Measurements from ENCODE around the gene PATJ.
"Not testable (repeated sequence)": the region's sequence is repeated elsewhere in the genome, so short reads cannot be mapped to it uniquely, and the experiment has no call there.

PATJ gene

DNA sequence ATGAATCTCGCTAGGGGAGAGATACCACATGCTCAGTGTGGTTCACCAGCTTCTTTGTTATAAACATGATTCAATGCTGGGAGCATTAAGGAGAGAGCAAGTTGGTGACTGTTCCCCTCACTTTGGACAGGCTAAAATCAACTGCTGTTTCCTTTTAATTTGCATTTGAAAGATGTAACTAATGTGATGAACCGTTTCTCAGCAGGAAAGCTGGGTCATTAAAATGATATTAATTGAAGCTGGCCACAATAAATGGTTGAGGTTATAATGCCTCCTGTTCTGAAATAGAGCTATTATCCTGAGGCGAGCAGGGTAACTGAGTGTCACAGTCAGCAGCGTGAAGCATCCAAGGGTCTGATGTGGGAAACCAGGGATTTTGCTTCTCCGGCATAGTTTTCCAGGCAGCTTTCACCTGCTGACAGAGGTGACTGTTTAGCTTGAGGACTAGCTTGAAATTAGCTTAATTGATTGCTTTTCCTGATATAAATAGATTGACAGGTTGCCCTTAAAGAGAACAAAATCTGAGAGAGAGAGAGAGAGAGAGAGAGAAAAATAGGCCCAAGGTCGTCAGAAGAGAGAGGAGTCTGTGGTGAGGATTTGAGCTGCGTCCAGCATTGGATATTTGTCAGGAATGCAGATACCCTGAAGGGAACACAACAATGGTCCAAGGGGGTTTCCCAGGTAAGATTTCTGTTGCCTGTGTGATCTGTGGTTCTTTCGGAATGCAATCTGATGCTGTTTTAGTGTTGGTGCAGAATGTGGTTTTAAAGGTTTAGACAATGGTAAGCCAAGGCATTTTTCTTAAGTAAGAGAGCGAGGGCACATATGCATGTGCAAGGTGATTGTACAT is 209.7 kb downstream of the PATJ start:
- no peak for DNase-seq

DNA sequence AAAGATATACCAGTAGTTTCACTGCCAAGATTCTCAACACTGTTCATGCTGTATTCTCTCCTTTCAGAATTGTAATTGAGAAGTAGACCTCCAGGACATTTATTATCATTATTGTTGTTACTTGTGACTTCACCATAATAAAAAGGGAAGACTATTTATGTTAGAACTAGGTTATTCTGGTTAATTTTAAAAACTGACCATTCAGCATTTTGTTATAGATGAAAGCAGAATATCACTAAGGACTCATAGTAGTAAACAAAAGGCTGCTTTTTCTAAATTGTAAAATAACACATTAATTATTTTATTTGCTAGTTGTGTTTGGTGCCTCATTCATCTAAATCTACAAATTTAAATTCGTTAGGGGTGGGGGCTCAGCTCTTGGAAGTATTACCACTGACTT is 210.4 kb downstream of the PATJ start:
- no peak for DNase-seq

DNA sequence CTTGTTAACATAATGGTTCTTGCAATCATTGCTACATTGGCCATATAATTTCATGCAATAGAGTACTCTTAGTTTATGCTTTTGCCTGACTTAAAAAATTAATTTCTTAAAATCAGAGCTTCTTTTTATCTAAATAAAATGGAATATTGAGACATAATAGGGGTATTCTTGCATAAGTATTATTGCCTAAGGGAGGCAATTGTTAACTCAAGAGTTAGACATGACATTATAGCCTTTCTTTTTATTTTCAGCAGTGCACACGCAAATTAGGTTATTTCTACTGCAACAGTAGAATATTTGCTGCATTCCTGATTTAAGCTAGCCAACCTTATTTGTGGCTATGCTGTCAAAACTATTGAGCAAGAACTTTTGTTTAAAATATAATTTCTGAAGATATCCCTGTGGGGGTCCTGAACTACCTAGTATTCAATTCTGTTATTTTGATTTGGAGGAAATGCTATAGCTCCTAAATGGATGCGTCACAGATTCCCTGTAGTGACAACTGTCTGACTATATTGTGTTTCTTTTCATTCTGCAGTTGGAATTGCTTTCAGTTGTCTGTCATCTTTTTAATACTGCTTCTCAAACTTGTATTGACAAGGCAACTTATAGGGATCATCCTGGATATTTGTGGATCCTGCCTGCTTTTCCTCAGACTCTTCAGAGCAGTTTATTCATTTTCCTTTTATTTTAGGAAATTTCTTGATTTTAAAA is 211.0 kb downstream of the PATJ start:
- DNase-seq: no peak

DNA sequence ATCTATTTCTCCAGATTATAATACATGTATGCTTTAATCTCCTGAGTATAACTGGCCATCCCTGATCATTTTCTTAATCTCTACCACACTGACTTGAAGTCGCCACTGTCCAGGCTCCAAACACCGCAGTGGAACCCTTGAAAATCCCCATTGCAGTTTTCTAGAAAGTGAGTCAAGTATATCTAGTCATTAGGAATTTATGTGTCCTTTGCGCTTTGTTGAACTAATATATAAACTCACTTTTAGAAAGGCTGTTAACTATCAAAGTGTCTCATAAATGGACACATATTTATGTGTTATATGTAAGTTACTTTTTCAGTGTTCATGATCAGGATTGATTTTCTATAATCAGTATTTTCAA is 211.5 kb downstream of the PATJ start:
- no peak for DNase-seq

DNA sequence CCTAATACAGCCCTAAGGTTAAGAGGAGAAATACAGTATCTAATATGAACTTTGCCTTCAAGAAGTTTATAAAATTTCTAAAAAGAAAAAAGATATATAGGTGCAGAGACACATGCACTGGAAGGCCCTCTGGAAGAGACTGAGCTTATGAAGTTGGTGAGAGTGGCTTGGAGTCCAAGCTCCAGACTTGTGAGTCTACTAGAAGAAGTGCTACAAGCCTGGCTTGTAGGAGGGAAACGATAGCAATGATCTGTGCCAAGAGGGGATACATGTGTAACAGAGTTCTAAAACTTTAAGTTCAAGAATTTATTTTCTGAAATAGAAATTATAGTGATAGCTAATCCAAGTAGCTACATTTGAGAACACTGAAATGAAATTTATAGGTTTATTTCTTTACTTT is 213.0 kb downstream of the PATJ start:
- DNase-seq: no peak

DNA sequence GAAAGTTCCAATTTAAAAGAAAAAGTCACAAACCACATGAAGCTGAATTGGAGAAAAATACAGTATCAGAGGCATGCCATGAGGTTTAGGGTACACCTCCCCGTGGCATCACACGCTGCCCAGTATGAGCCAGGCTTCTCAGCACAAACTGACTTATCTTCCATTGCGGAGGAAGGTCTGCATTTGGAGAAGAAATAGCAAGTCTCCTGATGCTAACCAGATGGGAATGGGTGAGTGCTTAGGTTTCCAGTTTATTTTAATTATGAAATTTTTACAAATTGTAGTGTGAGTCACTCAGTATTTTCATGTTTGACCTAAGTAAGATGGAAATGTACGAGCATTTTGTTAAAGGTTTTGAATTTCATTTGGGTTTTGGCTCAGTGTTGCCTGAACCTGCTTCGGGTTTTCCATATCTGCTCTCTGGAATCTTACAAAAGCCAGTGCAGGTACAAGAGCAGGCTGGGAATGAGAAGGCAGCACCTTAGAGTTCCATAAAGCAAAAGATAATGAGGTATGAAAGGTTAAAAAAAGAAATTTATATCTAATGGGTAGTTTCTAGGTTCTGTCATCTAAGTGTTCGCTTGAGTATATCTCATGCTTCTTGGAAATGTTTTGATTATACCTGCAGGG is 213.9 kb downstream of the PATJ start:
- no peak for DNase-seq

DNA sequence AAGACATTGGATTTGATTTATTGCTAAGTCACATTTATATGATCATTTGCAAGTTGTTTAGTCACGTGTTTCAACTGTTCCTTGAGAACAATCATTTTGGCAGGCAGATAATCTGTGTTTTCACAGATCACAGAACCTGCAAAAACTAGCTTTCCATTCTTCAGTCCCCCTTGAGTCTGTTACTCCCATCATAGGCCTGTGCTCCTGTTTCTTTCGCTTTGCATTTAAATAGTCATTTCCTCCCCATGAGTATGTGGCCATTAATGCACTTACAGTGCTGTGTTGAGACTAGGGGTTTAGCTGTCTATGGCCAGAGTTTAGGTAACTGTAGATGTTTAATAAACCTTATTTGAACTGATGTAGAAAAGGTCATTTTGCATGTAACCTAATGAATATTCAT is 214.5 kb downstream of the PATJ start:
- DNase-seq: no peak

DNA sequence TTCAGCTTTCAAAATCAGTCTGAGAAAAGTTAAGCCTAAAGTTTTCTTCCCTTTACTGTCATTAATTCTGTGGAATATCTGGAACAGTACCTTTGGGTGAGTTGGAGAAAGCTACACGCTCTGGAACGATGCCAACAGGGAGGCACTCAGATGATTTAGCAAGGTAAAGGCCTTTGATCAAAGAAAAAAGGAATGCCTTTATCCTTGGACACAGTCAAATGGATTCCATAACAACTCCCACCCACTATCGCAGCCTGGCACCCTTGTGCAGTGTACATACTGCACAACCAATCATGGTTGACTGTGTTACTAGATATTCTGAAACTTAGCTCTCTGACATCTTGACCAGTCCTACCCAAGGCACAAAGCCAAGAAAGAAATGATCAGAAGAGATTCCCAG is 218.7 kb downstream of the PATJ start:
- no peak for DNase-seq

DNA sequence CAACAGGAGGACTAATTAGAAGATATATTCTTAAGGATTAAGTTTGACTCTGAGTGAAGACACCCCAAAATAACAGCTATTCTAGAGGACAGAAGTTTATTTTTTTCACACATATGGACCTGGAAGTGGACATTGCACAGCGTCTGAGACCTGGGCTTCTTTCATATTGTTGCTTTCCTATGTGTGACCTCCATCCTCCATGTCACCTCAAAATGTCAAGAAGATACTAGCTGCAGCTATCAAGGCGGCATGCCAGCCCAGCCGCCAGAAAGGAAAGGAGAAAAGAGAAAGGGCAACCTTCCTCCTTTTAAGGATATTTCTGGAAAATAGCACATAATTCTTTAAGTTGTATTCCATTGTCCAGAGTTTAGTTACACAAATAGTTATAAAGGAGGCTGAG is 220.4 kb downstream of the PATJ start:
- no peak for DNase-seq

DNA sequence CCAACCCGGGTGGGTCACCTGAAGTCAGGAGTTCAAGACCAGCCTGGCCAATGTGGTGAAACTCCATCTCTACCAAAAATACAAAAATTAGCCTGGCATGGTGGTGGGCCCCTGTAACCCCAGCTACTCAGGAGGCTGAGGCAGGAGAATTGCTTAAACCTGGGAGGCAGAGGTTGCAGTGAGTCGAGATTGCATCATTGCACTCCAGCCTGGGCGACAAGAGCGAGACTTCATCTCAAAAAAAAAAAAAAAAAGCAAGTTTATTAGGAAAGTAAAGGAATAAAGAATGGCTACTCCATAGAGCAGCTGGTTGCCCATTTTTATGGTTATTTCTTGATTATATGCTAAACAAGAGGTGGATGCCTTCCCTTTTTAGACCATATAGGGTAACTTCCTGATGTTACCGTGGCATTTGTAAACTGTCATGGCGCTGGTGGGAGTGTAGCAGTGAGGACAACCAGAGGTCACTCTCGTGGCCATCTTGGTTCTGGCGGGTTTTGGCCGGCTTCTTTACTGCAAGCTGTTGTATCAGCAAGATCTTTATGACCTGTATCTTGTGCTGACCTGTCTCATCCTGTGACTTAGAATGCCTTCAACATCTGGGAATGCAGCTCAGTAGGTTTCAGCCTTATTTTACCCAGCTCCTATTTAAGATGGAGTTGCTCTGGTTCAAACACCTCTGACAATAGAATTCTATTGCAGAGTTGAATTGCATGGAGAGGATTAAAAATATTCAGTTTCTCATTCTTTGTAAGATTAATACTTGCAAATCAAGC is 224.4 kb downstream of the PATJ start:
- not testable (repeated sequence) for DNase-seq

DNA sequence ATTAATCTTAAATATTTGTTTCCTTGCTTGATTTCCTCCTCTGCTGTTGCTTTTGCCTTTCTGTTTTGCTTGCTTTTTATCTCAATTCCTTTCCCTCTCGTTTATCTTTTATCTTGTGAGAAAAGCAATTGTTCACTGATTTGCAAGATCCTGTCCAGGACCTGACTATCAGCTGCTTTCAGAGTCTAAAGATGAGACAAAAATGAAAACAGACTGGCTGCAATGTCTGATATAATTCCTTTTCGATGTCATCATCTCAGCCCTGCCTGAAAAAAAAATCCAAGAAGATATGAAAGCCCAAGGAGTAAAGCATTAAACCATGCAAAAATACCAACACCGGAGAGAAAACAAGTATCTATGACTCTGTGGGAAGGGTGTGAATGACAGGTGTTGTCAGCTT is 225.5 kb downstream of the PATJ start:
- DNase-seq: no peak

DNA sequence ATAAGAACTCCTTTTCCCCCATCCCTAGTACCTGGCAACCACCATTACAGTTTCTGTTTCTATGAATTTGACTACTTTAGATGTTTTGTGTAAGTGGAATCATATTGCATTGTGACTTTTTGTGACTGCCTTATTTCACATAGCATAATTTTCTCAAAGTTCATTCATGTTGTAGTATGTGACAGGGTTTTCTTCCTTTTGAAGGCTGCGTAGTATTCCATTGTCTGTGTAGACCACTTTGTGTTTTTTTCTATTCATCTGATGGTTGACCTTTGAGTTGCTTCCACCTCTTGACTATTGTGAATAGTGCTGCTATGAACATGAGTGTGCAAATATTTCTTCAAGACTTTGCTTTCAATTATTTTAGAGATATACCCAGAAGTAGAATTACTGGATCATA is 226.6 kb downstream of the PATJ start:
- DNase-seq: no peak

DNA sequence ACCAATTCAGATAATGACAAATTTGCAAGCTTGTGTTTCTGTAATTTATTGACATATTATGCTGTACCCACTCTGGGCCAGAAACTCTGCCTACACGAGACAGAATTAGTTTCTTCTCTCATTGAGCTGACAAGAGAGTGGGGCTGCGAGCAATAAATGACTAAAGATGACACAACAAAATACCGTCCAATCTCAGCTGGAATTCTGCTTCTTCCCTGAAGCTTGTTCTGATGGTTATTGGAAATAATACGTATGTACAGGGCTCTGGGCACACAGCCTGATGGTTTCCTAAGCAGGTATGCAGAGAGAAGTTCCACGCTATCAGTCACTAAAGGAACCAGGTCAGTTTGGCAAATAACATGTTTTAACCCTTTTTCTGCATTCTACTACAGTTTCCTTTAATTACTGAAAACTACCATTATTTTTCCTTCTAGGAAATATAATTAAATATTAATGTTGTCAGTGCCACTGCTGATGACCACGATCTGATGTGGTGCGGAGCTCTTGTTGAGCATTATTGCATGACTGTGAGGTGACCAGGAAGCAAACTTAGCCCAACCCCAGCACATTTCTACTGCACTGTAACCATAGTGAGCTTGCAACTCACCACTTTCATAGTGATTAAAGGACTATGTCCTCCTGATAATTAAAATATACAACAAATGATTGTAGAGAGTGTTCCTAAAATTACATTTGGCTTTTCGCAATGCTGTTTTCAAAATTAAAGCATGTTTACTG is 231.0 kb downstream of the PATJ start:
- DNase-seq: no peak

DNA sequence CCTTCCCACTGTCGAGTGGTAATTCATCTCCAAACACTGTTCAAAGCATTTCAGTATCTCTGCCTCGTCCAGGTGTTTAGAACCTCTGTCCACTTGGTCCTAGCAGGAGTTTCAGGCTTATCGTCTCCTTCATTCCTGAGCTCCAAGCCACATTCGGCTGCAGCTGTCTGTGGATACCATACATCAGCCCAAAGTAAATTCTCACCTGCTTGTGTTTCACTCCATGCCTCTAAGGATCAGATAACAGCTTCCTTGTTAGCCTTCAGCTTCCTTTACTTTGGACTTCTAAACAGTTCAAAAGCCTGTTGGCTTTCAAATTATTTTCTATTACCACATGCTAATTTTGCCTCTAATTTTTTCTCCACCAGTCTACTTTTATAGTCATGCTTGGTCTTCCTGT is 233.4 kb downstream of the PATJ start:
- no peak for DNase-seq

DNA sequence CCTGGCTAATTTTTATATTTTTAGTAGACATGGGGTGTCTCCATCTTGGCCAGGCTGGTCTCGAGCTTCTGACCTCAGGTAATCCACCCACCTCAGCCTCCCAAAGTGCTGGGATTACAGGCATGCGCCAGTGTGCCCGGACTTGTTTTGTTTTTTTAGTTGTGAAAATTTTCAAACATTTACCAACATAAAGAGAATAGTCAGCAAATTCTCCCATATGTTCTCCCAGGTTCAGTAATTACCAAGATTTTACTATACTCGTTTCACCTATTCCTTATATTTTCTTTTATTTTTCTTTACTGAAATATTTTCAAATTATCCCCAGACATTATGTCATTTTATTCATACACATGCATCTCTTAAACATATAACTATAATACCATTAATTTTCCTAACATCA is 234.3 kb downstream of the PATJ start:
- no peak for DNase-seq

DNA sequence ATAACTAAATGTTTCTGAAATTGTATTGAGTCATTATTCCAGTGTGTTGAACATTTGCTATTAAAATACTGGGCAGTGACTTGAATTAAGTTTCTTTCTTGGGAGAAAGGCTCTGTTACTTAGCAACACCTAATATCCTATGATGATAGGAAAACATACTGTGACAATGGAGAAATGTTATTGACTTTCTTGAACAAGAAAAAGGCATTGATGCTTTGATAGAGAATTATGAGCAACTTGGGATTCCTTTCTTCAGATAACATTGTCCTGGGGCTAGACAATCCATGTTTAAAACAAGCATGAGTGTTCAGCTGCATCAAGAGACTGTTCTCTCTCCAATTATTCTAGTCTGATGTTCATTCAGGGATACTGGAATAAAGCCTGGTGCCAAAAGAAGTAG is 236.5 kb downstream of the PATJ start:
- DNase-seq: no peak

DNA sequence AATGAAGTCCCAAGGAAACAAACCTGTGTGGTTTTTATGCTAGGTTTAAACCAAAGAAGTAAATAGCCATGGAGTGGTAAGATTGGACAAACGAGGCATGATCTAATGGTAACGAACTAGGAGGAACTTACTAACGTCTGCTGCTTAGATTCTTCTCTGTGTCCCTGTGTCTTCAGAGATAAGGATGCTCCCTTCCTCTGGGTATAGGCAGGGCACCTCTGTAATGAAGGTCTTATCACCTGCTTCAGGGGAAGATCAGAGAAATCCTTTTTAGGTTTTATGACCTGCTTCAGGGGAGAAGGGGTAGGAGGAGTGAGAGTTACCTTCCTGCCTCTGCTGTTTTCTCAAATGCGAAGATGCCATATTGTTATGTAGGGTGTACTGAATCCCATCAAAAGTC is 237.4 kb downstream of the PATJ start:
- DNase-seq: no peak

DNA sequence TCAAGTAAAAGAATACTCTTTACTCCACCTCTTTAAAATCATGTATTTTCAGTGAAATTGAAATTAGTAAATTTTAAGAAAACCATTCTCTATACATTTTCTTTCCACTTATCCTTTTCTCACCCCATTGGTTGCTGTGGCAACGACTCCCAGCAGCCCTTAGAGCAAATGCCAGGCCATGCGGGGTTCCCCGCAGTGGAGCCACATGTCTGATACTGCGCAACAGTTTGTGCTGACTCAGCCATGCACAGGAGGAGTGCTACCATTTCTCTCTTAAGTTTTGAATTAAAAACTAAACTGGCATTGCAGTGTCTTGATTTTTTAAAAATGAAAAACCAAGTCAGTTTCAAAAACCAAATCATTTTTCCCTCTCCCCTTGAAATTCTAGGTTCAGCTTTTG is 238.3 kb downstream of the PATJ start:
- no peak for DNase-seq

DNA sequence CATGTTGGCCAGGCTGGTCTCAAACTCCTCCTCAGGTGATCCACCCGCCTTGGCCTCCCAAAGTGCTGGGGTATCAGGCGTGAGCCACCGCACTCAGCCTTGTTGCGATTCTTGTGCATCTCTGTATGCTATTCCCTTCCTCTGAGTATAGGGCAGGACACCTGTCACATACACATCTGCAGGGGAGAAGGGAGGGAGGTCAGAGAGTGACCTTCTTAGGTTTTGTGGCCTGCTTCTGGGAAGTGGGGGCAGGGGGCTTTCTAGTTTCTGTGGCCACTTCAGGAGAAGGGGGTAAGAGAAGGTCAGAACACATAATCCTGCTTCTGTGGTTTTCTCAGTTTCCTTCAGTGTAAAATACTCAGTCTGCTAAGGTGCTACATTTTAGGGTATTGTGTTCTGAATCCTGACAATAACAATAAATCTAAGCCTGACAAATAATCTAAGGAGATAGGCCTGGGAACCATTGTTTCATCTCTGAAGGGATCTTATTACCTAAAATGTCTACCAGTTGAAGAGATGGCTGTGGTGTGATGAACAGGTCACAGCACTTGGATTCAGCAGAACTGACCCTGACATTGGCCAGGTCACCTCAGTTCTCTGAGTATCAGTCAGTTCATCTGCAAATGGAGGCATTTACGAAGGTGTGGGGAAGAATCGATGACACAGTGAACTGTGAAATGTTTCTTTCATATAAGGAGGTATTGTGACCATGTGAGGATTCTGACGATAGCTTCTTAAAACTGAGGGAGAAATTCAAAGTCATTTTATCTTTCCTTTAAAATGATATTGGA is 239.8 kb downstream of the PATJ start:
- DNase-seq: no peak

DNA sequence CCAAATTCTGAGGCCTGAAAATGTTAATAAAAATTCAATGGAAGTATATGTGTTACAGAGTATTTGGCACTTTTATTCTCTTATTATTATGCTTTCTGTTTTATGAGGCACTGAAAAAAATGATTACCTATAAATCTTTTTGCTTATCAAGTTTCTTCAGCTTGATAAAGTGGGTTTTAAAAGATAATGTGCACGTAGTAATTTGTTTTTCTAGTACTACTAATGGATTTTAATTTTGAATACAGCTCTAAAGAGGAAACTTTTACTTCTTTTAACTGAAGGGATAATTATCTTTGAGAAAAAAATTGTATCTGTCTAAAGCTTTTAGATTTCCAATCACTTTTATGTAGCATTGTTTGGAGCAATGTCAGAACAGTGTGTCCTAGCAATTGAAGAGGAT is 241.0 kb downstream of the PATJ start:
- DNase-seq: no peak

DNA sequence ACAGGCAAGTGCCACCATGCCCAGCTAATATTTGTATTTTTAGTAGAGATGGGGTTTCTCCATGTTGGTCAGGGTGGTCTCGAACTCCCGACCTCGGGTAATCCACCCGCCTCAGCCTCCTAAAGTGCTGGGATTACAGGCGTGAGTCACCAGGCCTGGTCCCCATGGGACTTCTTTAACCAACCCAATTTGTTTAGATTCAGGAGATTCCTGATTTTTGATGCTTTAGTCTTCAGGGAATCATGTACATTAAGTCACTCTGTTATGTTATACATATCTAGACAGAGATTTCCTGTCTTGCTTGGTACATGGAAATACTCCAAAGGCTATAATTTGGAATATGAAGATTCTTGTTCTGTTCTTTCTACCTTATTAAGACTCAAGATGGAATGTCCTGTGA is 250.0 kb downstream of the PATJ start:
- DNase-seq: no peak
